Stimulated activated naive B cell treated with anti-CD40 and anti-IgM and Interleukin-4, amounts not matched to agents 10 μg/mL and 1 μg/mL and 100 μg/mL, for 72 hours (primary cell): ENCODE results near the gene STAC3.

Experiments
- ATAC-seq, 2 donors: fragments of 150-1000 bp; cut with Tn5 transposase; replicated peaks; 2 replicates each; pipeline ENCODE4 v1.10.0; 2021; ENCODE audit warnings: moderate library complexity in 1 of 2
- DNase-seq: peaks from one replicate; pipeline ENCODE4 v3.0.0; 2021
- H3K27ac Mint-ChIP-seq: one replicate; pipeline ENCODE4 v1.8.0; 2022; ENCODE audit warnings: mild to moderate bottlenecking, mixed read lengths
- H3K27me3 Mint-ChIP-seq, 2 donors: one replicate each; pipeline ENCODE4 v1.8.0; 2022; ENCODE audit warnings: mixed read lengths in 2 of 2
- H3K36me3 Mint-ChIP-seq, 2 donors: one replicate each; pipeline ENCODE4 v1.8.0; 2022; ENCODE audit warnings: mixed read lengths in 2 of 2, mild to moderate bottlenecking in 1 of 2
- H3K4me1 Mint-ChIP-seq, 2 donors: one replicate each; pipeline ENCODE4 v1.8.0; 2022; ENCODE audit warnings: mixed read lengths in 2 of 2, mild to moderate bottlenecking in 1 of 2
- H3K4me3 Mint-ChIP-seq, 2 donors: one replicate each; pipeline ENCODE4 v1.8.0; 2022; ENCODE audit warnings: mild to moderate bottlenecking in 2 of 2, mixed read lengths in 2 of 2, moderate library complexity in 1 of 2
- H3K9me3 Mint-ChIP-seq, 2 donors: one replicate each; pipeline ENCODE4 v1.8.0; 2022; ENCODE audit warnings: mixed read lengths in 2 of 2, mild to moderate bottlenecking in 1 of 2

STAC3 gene

GRCh38 chr12:57226588-57227314, 24.2 kb downstream of the STAC3 start:
- DNase-seq (no peak), ATAC-seq (no peak)
- Mint-ChIP-seq H3K36me3 (peaks cover 16 to 17% of the 10 kb centered on the region in 2 donors), H3K4me3 (peak overlapping the region; percentile 67 to 76), H3K27me3 (peaks cover 33 to 45% of the 10 kb centered on the region in 2 donors), H3K4me1 (peaks cover 52 to 93% of the 10 kb centered on the region in 2 donors), H3K27ac (peak overlapping the region; percentile 42), H3K9me3 (no peaks in the 10 kb centered on the region)

- ATAC-seq, result no peak
- Mint-ChIP-seq H3K27me3 (peaks cover 43 to 54% of the 10 kb centered on the region in 2 donors), H3K4me1 (peaks cover 53 to 93% of the 10 kb centered on the region in 2 donors), H3K27ac (peak overlapping the region; percentile 79), H3K36me3 (peaks cover 10 to 12% of the 10 kb centered on the region in 2 donors), H3K4me3 (peak overlapping the region; percentile 41 to 59), H3K9me3 (no peaks in the 10 kb centered on the region)
- DNase-seq, result no peak
These were observed 25.2 kb downstream of the STAC3 start for GRCh38 chr12:57225680-57226210.

- Mint-ChIP-seq H3K4me1 (peaks cover 50 to 90% of the 10 kb centered on the region in 2 donors), H3K27me3 (peaks cover 47 to 58% of the 10 kb centered on the region in 2 donors), H3K27ac (peak overlapping the region; percentile 79), H3K36me3 (peaks cover 3 to 6% of the 10 kb centered on the region in 2 donors), H3K9me3 (no peaks in the 10 kb centered on the region), H3K4me3 (peak overlapping the region; percentile 41 to 59)
- ATAC-seq, result peak; percentile 44 to 48
- no peak for DNase-seq
These were observed 25.9 kb downstream of the STAC3 start for GRCh38 chr12:57224973-57225679.

GRCh38 chr12:57224278-57224972, 26.6 kb downstream of the STAC3 start:
- peaks cover 51 to 90% of the 10 kb centered on the region in 2 donors for H3K4me1 Mint-ChIP-seq
- DNase-seq, result no peak

GRCh38 chr12:57223191-57224165, 27.5 kb downstream of the STAC3 start:
- H3K4me1 Mint-ChIP-seq, result peaks cover 50 to 89% of the 10 kb centered on the region in 2 donors
- no peaks in the 10 kb centered on the region for H3K9me3 Mint-ChIP-seq
- DNase-seq (no peak), ATAC-seq (peak; percentile 47 to 48)
- H3K36me3 Mint-ChIP-seq, result no peaks in the 10 kb centered on the region
- peaks cover 63 to 74% of the 10 kb centered on the region in 2 donors for H3K27me3 Mint-ChIP-seq
- H3K4me3 Mint-ChIP-seq, result no peak overlapping the region
- no peak overlapping the region for H3K27ac Mint-ChIP-seq

More at GRCh38 chr12:57224278-57224972, 26.6 kb downstream of the STAC3 start:
- Mint-ChIP-seq H3K9me3 (no peaks in the 10 kb centered on the region), H3K27me3 (peaks cover 54 to 64% of the 10 kb centered on the region in 2 donors), H3K27ac (no peak overlapping the region), H3K4me3 (peak overlapping the region in 1 of 2 donors; percentile 5), H3K36me3 (no peaks in the 10 kb centered on the region)
- ATAC-seq, result no peak

GRCh38 chr12:57222286-57223190, 28.4 kb downstream of the STAC3 start:
- ATAC-seq (no peak), DNase-seq (no peak)
- H3K27ac Mint-ChIP-seq, result no peak overlapping the region
- H3K9me3 Mint-ChIP-seq, result no peaks in the 10 kb centered on the region
- peaks cover 55 to 94% of the 10 kb centered on the region in 2 donors for H3K4me1 Mint-ChIP-seq
- H3K27me3 Mint-ChIP-seq, result peaks cover 72 to 78% of the 10 kb centered on the region in 2 donors
- H3K4me3 Mint-ChIP-seq, result no peak overlapping the region
- no peaks in the 10 kb centered on the region for H3K36me3 Mint-ChIP-seq

- peaks cover 78 to 79% of the 10 kb centered on the region in 2 donors for H3K27me3 Mint-ChIP-seq
- H3K27ac Mint-ChIP-seq, result no peak overlapping the region
- H3K4me1 Mint-ChIP-seq, result peaks cover 54 to 90% of the 10 kb centered on the region in 2 donors
- no peaks in the 10 kb centered on the region for H3K36me3 Mint-ChIP-seq
- H3K4me3 Mint-ChIP-seq, result no peak overlapping the region
- no peak for ATAC-seq
- DNase-seq, result no peak
- no peaks in the 10 kb centered on the region for H3K9me3 Mint-ChIP-seq
These were observed 29.6 kb downstream of the STAC3 start for GRCh38 chr12:57221169-57221917.

- Mint-ChIP-seq H3K4me1 (peaks cover 53 to 88% of the 10 kb centered on the region in 2 donors), H3K27me3 (peaks cover 76 to 81% of the 10 kb centered on the region in 2 donors), H3K27ac (no peak overlapping the region), H3K9me3 (no peaks in the 10 kb centered on the region), H3K4me3 (no peak overlapping the region), H3K36me3 (no peaks in the 10 kb centered on the region)
- no peak for DNase-seq
- no peak for ATAC-seq
These were observed 30.2 kb downstream of the STAC3 start for GRCh38 chr12:57220770-57221168.

- peaks cover 59 to 88% of the 10 kb centered on the region in 2 donors for H3K4me1 Mint-ChIP-seq
- H3K36me3 Mint-ChIP-seq, result no peaks in the 10 kb centered on the region
- no peak overlapping the region for H3K27ac Mint-ChIP-seq
- ATAC-seq (no peak), DNase-seq (no peak)
- no peaks in the 10 kb centered on the region for H3K9me3 Mint-ChIP-seq
- peaks cover 78 to 87% of the 10 kb centered on the region in 2 donors for H3K27me3 Mint-ChIP-seq
- H3K4me3 Mint-ChIP-seq, result peak overlapping the region in 1 of 2 donors; percentile 11
These were observed 30.8 kb downstream of the STAC3 start for GRCh38 chr12:57219993-57220754.

- peak overlapping the region in 1 of 2 donors; percentile 11 for H3K4me3 Mint-ChIP-seq
- H3K9me3 Mint-ChIP-seq, result no peaks in the 10 kb centered on the region
- ATAC-seq (no peak), DNase-seq (no peak)
- peaks cover 66 to 88% of the 10 kb centered on the region in 2 donors for H3K4me1 Mint-ChIP-seq
- H3K27ac Mint-ChIP-seq, result no peak overlapping the region
- peaks cover 81 to 87% of the 10 kb centered on the region in 2 donors for H3K27me3 Mint-ChIP-seq
- no peaks in the 10 kb centered on the region for H3K36me3 Mint-ChIP-seq
These were observed 31.6 kb downstream of the STAC3 start for GRCh38 chr12:57219205-57219992.
